Right atrium auricular region (tissue), 2 donors: Measurements from ENCODE around the gene CDK8. TPM values are rescaled to one million over a fixed set of nuclear protein-coding genes. Genes with fewer than 3 reads are reported as not detected.
A peak's percentile ranks its signal among the peaks of the same experiment; 100 is the strongest.

Source experiments
- DNase-seq: peaks from one replicate; pipeline ENCODE4 v3.0.0-alpha.2; 2019; ENCODE audit warnings: low spot score
- H3K27ac ChIP-seq, 2 donors: fragments of 200-600 bp; sonication (generic); 1 replicate in 1 of 2; 2 replicates in 1 of 2; pipeline ENCODE4 v1.5.1; 2016 to 2019
- H3K27me3 ChIP-seq, 2 donors: fragments of 200-600 bp; sonication (generic); one replicate each; pipeline versions ENCODE4 v1.5.1 to v1.6.0; 2017 to 2019
- H3K36me3 ChIP-seq: fragments of 200-600 bp; sonication (generic); one replicate; pipeline ENCODE4 v1.5.1; 2016
- H3K4me1 ChIP-seq, 2 donors: fragments of 200-600 bp; sonication (generic); one replicate each; pipeline versions ENCODE4 v1.5.1 to v1.6.0; 2017 to 2019
- H3K4me3 ChIP-seq, 2 donors: fragments of 200-600 bp; sonication (generic); 1 replicate in 1 of 2; 2 replicates in 1 of 2; pipeline ENCODE4 v1.5.1; 2017 to 2019; ENCODE audit warnings: mild to moderate bottlenecking in 1 of 2, moderate library complexity in 1 of 2
- H3K9me3 ChIP-seq, 2 donors: fragments of 200-600 bp; sonication (generic); one replicate each; pipeline ENCODE4 v1.5.1; 2019
- total RNA-seq, 2 donors: library from RNA; depleted of rRNA; stranded (reverse); fragments of >200 nt; gene quantifications; one replicate each; pipeline ENCODE4 v1.1.0, GENCODE V29; 2016
- TF ChIP-seq, protein P1 (sequence below), 2 donors: fragments of 200-600 bp; sonication (generic); IDR thresholded peaks; one replicate each; pipeline ENCODE4 v1.5.1; 2019; ENCODE audit warnings: antibody characterized with exemption in 2 of 2

The CDK8 gene
- total RNA-seq, 2 donors from 2014 or later, result 8.6 to 10.4 TPM

DNA sequence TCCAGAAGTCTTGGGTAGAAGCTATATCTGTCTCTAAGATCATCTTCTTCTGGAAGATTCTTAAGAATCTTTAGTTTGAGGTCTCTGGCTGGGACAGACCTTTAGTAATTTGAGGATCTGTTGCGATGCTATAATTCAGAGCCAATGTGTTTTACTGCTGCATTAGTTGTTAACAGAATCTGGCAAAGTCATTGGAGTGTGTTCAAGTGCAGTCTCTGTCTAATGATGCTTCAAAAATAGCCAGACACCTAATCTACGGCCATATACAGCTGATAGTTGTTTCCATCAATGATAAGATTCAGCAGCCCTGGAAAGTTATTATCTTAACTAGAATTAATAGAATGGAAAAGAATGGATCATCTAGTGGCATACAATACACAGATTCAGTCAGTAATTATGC, 72.6 kb downstream of the CDK8 start:
- no peak for DNase-seq
- Histone ChIP-seq H3K4me1 (peaks cover 0 to 13% of the 10 kb centered on the region in 2 donors), H3K9me3 (no peaks in the 10 kb centered on the region), H3K27ac (peak overlapping the region in 1 of 2 donors; percentile 24), H3K4me3 (no peak overlapping the region), H3K27me3 (no peaks in the 10 kb centered on the region), H3K36me3 (no peaks in the 10 kb centered on the region)
- TF ChIP-seq, protein P1, sequence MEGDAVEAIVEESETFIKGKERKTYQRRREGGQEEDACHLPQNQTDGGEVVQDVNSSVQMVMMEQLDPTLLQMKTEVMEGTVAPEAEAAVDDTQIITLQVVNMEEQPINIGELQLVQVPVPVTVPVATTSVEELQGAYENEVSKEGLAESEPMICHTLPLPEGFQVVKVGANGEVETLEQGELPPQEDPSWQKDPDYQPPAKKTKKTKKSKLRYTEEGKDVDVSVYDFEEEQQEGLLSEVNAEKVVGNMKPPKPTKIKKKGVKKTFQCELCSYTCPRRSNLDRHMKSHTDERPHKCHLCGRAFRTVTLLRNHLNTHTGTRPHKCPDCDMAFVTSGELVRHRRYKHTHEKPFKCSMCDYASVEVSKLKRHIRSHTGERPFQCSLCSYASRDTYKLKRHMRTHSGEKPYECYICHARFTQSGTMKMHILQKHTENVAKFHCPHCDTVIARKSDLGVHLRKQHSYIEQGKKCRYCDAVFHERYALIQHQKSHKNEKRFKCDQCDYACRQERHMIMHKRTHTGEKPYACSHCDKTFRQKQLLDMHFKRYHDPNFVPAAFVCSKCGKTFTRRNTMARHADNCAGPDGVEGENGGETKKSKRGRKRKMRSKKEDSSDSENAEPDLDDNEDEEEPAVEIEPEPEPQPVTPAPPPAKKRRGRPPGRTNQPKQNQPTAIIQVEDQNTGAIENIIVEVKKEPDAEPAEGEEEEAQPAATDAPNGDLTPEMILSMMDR (IDR thresholded peaks at IDR 0.05), result no peak

DNA sequence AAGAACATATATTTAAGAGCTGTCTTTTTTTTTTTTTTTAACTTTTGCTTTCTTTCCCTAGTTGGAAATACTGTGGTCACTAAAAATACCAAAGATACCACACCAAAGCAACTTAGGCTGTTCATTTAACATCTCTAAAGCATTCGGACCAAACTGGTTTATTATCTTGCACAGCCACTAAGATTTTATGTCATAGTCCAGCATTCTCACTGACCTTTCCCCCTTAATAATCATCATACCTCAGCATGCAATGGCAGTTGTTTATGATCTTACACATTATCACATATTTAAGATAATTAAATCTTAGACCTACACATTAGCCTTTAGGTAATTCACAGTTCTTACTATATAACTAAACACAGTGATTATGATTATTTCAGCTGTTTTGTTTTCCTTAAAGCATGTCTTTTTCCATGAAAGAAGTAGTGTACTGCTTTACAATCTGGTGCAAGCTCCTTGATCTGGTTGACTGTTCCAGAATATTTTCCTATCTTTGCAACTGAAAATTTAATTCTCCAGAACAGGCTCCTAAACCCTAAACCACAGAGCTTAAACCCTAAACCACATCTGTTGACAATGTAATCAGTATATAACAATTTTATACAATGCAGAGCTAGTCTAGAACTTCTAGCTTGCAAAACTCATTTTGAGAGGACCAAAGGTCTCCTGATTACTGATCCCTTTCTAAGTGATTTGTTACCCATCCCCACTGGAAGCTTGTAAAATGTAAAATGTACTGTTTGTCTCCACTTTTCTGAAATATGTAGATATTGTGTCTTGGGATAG, 74.2 kb downstream of the CDK8 start:
- Histone ChIP-seq H3K4me3 (no peak overlapping the region), H3K27me3 (no peaks in the 10 kb centered on the region), H3K27ac (no peak overlapping the region), H3K4me1 (peaks cover 0 to 13% of the 10 kb centered on the region in 2 donors), H3K9me3 (no peaks in the 10 kb centered on the region), H3K36me3 (no peaks in the 10 kb centered on the region)
- DNase-seq, result no peak
- TF ChIP-seq, protein P1 (IDR thresholded peaks at IDR 0.05), result no peak

DNA sequence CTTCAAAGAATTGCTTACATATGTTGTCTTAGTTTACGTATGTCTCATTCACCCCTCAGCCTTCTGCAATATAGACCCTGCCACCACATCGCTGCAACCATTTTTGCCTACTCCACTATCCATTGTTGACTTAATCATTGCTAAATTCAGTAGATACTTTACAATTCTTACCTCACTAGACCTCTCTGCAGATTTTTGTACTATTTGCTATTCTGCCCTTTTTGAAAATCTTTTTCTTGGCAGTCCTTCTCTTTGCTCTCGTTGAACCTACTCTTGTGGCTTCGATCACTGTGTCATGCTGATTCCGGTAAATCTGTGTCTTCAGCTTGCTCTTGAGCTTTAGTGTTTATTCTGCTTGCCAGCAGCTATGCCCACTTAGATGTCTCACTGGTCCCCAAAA, 81.2 kb downstream of the CDK8 start:
- TF ChIP-seq, protein P1 (IDR thresholded peaks at IDR 0.05), result no peak
- Histone ChIP-seq H3K27me3 (no peaks in the 10 kb centered on the region), H3K4me1 (no peaks in the 10 kb centered on the region), H3K9me3 (no peaks in the 10 kb centered on the region), H3K36me3 (no peaks in the 10 kb centered on the region), H3K27ac (no peak overlapping the region), H3K4me3 (no peak overlapping the region)
- DNase-seq, result no peak

DNA sequence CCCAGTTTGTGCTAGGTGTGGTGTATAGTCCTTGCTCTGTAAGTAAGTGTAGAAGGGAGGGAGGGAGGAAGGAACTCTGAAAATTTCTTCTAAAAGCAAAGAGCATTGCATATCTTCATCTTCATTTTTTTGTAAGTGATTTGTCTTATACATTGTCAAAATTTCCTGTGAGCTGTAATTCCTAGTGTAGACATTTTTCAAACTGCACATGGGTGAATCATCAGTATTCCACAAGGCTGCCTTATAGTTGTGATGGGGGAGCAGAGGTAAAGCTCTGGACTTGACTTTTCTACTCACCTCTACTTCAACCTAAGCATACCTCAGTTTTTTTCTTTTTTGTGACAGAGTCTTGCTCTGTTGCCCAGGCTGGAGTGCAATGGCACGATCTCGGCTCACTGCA, 86.9 kb downstream of the CDK8 start:
- no peak for DNase-seq
- Histone ChIP-seq H3K4me1 (no peaks in the 10 kb centered on the region), H3K27me3 (no peaks in the 10 kb centered on the region), H3K9me3 (no peaks in the 10 kb centered on the region), H3K4me3 (no peak overlapping the region), H3K36me3 (no peaks in the 10 kb centered on the region), H3K27ac (no peak overlapping the region)
- TF ChIP-seq, protein P1 (IDR thresholded peaks at IDR 0.05), result no peak

DNA sequence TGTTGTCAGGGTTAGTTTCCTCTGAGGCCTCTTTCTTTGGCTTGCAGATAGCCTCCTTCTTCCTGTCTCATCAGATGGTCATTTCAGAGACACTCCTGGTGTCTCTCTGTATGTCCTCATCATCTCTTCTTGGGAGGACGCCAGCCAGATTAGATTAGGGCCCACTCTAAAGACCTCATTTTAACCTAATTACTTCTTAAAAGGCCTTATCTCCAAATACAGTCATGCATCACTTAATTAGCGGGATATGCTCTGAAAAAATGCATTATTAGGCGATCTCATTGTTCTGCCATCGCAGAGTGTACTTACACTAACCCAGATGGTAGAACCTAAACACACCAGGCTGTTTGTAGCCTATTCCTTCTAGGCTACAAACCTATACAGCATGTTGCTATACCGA, 89.0 kb downstream of the CDK8 start:
- no peaks in the 10 kb centered on the region for H3K36me3 ChIP-seq
- H3K4me1 ChIP-seq, result no peaks in the 10 kb centered on the region
- H3K4me3 ChIP-seq, result no peak overlapping the region
- no peak overlapping the region for H3K27ac ChIP-seq
- H3K27me3 ChIP-seq, result no peaks in the 10 kb centered on the region
- no peak for DNase-seq
- H3K9me3 ChIP-seq, result no peaks in the 10 kb centered on the region
- TF ChIP-seq, protein P1 (IDR thresholded peaks at IDR 0.05), result no peak

DNA sequence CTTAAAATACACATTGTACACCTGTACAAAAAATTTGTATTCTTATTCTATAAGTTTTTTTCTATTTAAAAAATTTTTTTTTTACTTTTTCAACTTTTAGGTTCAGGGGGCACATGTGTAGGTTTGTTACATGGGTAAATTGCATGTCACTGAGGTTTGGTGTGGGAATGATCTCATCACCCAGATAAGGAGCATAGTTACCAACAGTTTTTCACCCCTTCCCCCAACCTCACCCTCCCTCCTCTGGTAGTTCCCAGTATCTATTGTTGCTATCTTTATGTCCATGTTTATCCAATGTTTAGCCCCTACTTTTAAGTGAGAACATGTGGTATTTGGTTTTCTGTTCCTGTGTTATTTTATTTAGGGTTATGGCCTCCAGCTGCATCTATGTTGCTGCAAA, 89.9 kb downstream of the CDK8 start:
- Histone ChIP-seq H3K4me3 (no peak overlapping the region), H3K27me3 (no peaks in the 10 kb centered on the region), H3K9me3 (no peaks in the 10 kb centered on the region), H3K4me1 (no peaks in the 10 kb centered on the region), H3K36me3 (no peaks in the 10 kb centered on the region), H3K27ac (no peak overlapping the region)
- DNase-seq, result no peak
- TF ChIP-seq, protein P1 (IDR thresholded peaks at IDR 0.05), result no peak
